SW480 (cell line): ENCODE measurements around the gene CERCAM.

Source experiments
- DNase-seq: peaks from one replicate; pipeline ENCODE4 v3.0.0-alpha.2; 2016; ENCODE audit warnings: low spot score

Gene CERCAM

GRCh38 chr9:128456613-128457061, 36.0 kb downstream of the CERCAM start:
- peak; percentile 72 for DNase-seq

GRCh38 chr9:128457207-128457606, 36.5 kb downstream of the CERCAM start:
- no peak for DNase-seq

- no peak for DNase-seq
These were observed 38.4 kb downstream of the CERCAM start for GRCh38 chr9:128459011-128459410.

GRCh38 chr9:128469070-128469469, 48.4 kb downstream of the CERCAM start:
- no peak for DNase-seq

GRCh38 chr9:128470560-128470959, 49.9 kb downstream of the CERCAM start:
- DNase-seq = peak; percentile 8

- DNase-seq = no peak
These were observed 52.4 kb downstream of the CERCAM start for GRCh38 chr9:128473104-128473503.

- no peak for DNase-seq
These were observed 55.2 kb downstream of the CERCAM start for GRCh38 chr9:128475867-128476266.

GRCh38 chr9:128479262-128479661, 58.6 kb downstream of the CERCAM start:
- DNase-seq = no peak

- DNase-seq = no peak
These were observed 60.9 kb downstream of the CERCAM start for GRCh38 chr9:128481561-128481960.

GRCh38 chr9:128482186-128482585, 61.5 kb downstream of the CERCAM start:
- no peak for DNase-seq

- no peak for DNase-seq
These were observed 64.2 kb downstream of the CERCAM start for GRCh38 chr9:128484686-128485413.

- DNase-seq = no peak
These were observed 64.8 kb downstream of the CERCAM start for GRCh38 chr9:128485414-128485855.

- DNase-seq = no peak
These were observed 65.5 kb downstream of the CERCAM start for GRCh38 chr9:128486201-128486600.
